NCI-H128 (cell line): ENCODE data around the gene PTTG1.

Experiments used
- DNase-seq: peaks from one replicate; lab custom pipeline; 2025; ENCODE audit not compliant: unreplicated experiment; lab: John Stamatoyannopoulos, UW

Gene PTTG1

DNA sequence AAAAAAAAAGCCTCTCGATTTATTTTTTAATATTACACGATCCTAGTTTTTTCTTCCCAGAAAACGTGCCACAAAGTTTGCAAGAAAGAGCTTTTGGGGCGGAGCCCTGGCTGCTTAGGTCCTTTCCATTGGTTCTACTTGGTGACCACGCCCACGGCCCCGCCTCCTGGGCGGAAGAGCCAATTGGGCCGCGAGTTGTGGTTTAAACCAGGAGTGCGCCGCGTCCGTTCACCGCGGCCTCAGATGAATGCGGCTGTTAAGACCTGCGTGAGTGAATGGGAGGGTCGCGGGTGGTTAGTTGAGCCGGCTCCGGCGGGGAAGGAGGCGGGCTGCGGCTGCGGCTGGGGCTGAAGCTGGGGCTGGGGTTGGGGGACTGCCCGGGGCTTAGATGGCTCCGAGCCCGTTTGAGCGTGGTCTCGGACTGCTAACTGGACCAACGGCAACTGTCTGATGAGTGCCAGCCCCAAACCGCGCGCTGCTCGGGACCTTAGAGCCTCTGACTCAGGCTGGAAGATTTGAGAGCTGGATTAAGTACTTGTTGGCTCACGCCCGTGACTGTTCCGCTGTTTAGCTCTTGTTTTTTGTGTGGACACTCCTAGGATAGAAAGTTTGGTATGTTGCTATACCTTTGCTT lies at the start of gene PTTG1:
Gene PTTG1 (plus strand): TSS at position 231 of the 634 bp plus-strand sequence. CDS start 458 bp downstream, outside the sequence.
- peak; percentile 90 for DNase-seq

- DNase-seq = no peak
Observed at GRCh38 chr5:160375166-160375565, 46.5 kb upstream of the PTTG1 start.

GRCh38 chr5:160375701-160376100 lies 46.0 kb upstream of the PTTG1 start:
- no peak for DNase-seq

DNA sequence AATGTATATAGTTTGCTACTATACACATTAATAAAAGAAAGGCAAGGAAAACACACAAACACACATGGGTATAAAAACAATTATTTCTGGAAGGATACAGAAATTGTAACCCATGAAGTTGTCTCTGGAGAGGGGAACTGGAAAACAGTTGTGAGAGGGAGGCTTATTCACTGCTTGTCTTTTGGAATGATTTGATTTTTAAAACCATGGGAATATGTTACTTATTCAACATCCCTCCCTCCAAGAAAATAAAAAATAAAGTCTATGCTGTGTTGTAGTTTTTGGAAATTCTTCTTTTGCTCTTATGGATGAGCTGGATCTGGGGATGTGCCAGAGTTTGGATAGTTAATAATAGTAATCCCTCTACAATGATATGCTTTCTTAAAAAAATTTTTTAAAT lies 45.2 kb upstream of the PTTG1 start:
- no peak for DNase-seq

GRCh38 chr5:160377651-160378050 lies 44.0 kb upstream of the PTTG1 start:
- no peak for DNase-seq

DNA sequence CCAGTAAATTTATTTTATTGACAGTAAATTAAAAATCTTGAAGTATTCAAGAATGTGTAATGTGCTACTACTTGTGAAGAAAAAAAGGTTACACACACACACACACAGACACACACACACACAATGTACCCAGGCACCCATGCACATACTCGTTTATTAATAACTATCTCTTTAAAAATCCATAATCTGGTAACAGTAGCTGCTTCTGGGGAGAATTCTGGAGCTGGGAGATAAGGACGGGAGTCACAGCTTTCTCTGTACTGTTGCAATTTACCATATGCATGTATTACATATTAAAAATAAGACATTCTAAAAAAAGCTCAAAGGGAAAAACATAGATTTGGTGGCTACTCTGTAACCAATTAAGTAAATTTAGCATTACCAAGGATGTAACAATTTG lies 43.3 kb upstream of the PTTG1 start:
- no peak for DNase-seq

GRCh38 chr5:160379511-160379910 lies 42.1 kb upstream of the PTTG1 start:
- no peak for DNase-seq

- no peak for DNase-seq
Observed at GRCh38 chr5:160380041-160380440, 41.6 kb upstream of the PTTG1 start.

- DNase-seq = no peak
Observed at GRCh38 chr5:160382346-160382745, 39.3 kb upstream of the PTTG1 start.

DNA sequence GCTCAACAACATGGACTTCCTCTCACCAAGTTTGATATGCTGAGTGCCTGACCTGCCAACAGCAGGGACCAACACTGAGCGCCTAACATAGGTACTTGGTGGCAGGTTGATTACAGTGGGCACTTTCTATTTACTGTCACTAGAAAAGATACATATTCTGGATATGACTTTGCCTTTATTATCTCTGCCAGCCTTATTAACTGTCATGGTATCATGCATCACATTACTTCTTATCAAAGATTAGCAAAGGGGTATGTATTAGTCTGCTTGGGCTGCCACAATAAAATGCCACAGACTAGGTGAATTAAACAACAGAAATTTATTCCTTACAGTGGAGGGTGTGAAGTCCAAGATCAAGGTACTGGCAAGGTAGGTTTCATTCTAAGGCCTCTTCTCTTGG lies 37.0 kb upstream of the PTTG1 start:
- no peak for DNase-seq

- no peak for DNase-seq
Observed at GRCh38 chr5:160385496-160385895, 36.2 kb upstream of the PTTG1 start.

- DNase-seq = no peak
Observed at GRCh38 chr5:160387445-160387844, 34.2 kb upstream of the PTTG1 start.

- no peak for DNase-seq
Observed at GRCh38 chr5:160390787-160391696, 30.6 kb upstream of the PTTG1 start.

- DNase-seq = no peak
Observed at GRCh38 chr5:160395111-160395510, 26.5 kb upstream of the PTTG1 start.

DNA sequence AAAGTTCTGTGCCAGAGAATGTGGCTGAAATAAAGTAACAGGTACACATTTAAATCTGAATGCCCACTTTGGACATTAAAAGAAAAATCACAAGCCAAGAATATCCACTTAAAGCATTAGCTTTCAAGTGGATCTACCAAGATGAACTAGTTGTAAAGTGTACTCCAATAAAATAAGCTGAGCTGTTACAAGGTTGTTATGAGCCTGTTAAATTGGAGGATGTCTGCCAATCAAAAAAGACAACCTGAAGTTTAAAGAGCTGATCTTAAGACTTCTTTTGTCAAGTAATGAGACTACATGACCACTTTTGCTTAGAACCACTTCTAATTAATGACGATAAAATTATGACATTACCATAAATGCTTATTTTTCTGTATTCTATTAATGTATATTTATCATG lies 24.2 kb upstream of the PTTG1 start:
- DNase-seq = no peak

GRCh38 chr5:160398806-160399205 lies 22.8 kb upstream of the PTTG1 start:
- no peak for DNase-seq

DNA sequence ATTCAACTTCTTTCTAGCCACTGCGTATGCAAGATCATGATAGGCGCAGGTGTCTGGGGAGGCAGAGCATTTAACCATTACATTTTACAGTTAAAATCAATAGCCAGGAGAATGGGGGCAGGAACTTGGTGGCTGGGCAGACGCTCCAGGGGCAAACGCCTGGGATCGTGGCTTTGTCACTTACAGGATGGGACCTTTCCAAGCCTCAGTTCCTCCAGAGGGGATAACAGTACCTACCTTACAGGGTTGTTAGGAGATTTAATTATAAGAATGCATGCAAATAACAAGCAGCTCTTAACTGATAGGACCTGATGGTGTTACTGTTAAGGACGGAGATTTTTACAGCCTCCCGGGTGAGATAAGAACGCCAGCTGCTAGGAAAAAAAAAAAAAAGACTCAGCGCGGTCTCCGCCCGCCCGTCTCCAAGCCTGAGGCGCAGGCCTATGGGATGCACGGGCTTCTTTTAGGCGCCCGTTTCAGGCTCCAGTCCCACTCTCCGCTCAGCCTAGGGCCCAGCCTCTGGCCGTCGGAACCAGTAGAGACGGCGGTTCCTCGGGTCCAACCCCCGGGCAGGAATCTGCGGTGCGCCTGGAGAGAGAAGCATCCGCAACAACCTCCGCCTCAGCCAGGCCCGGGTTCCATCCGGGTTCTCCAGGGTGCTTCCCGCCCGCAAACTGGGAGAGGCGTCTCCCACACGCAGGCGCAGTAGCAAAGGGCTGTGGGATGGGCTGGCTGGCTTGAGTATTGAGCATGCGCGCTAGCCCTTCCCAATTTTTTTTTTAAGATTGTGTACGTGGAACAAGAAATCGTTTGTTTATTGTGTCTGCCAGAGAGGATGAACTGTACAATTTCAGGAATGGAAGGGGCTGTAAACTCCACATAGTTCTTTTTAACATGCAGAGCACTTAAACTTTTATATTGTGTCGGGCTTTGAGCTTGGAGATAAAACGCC lies 22.0 kb upstream of the PTTG1 start, which contains the start of gene FAM200C:
Gene FAM200C (minus strand): TSS at position 653 of the 952 bp plus-strand sequence. CDS start 4,564 bp downstream, outside the sequence.
- peak; percentile 72 for DNase-seq

DNA sequence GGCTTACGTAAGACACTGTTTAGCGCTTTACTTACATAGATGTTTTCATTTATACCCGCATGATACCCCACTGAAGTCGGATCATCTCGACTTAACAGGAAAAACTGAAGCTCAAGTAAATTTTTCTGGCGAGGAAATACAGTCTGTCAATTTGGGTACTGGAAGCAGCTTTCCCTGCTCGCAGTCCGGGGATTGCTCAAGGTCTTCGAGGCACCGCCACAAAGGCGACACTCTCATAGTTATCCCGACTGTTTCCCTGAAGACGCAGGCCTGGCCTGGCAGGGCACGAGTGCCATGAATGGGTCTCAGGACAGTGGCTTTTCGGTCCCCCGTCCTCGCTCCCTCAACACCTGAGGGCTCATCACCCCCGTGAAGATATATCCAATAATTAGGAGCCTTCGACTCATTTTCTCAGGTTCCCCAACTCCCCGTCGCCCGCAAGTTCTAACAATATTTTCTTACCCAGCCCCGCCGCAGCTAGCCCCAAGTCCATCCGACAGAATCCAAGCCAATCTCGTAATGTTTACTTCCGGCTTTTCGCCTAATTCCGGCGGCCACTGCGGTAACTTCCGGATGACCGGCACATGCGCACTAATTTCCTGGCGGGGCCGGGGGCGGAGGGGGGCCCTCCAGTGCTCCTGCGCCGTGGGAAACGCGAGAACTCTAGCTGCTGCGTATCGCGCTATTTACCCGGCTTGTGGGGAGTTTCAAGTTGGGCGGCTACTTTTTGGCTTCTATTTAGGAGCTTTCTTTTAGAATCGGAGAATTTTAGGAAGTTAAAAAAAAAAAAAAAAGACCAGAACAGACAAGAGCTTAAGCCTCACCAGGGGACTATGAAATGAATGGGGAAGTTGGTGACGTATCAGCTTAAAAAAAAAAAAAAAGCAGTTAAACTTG lies 2.8 kb upstream of the PTTG1 start, which contains the start of gene SLU7:
Gene SLU7 (minus strand): TSS at position 521 of the 897 bp plus-strand sequence. CDS start 3,787 bp downstream, outside the sequence.
- peak; percentile 75 for DNase-seq

DNA sequence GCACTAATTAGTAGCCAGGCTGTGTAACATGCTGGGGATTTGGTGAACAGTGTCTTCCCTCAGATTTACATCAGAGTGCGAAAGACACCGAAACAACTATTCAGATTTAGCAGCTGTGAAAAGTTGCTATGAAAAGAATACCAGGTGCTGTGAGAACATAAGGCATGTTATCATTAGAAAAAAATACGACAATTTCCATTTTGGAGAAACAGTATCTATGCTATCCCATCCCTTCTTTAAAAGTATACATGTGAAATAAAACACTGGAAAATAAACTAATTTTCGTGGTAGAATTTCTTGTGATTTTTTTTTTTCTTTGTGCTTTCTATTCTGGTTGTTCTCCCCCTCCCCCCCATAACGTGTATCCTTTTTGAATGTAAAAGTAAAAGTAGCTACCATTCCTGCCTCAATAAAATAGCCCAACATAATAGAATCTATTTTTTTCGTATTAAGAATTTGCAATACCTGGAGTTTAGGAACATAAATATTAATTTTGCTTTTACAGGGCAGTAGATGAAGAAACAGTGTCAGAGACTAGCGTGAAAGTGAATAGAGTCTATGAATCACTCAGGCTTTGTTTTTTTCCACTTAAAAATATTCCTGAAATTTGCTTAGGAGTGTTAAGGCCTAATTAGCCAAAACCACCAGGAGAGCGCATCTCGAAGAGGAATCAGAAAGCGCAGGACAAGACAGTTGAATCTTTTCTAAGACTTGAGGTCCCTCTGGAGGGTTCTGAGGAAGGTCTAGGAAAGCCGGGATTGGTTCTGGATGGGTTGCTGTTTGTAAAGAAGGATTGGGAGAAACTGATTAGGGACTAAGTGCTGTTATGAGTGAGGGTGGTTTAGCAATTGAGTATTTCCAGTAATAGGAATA lies 2.0 kb upstream of the PTTG1 start:
- DNase-seq = no peak
